ENCODE measurements around the gene SPTSSB.

SPTSSB gene, protein sequence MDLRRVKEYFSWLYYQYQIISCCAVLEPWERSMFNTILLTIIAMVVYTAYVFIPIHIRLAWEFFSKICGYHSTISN

DNA sequence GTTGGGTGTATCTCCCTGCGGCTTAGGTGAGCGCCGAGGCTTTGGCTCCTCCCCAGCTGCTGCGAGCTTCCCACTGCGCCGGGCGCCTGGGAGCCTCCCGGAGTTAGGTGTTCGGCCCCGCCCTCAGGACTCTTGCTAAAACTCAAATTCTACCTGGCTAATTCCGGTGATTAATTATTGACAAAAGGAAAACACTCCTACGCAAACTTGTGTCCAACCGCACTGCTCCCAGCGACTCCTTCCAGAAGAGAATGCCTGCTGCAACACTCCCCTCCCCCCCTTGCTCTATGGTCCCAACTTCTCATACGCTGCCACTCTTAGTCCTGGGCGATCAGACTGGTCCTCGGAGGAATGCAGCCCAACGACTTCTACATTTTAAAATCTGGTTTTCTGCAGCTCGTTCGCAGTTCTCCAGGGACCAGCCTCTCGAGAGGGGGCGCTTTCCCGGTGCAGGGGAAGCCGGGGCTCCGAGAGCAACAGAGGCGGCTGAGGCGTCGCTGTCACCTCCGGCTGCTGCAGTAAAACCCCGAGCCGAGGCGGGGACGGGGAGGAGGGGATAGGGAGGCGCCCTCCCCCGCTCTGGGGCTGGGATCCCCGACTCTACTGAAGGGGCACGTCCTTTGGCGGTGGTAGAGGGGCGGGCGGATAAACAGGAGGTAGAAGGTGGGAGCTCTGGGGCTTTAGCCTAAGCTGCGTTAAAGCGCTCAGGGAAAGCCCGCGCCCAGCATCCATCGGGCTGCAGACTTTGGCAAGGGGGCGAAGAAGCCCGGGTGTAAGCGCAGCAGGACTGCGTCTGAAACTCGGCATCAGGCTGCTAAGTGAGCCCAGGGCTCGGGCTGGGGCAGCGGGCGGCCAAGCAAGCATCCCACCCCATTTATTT is at the start of gene SPTSSB:
Gene SPTSSB, minus strand, starts transcription at position 77 of the 880 bp plus-strand sequence. CDS start 25,194 bp downstream, outside the sequence.
- DNase-seq: peak; percentile 43

- no peak for DNase-seq
Observed at GRCh38 chr3:161420746-161421145, 49.4 kb upstream of the SPTSSB start.

DNA sequence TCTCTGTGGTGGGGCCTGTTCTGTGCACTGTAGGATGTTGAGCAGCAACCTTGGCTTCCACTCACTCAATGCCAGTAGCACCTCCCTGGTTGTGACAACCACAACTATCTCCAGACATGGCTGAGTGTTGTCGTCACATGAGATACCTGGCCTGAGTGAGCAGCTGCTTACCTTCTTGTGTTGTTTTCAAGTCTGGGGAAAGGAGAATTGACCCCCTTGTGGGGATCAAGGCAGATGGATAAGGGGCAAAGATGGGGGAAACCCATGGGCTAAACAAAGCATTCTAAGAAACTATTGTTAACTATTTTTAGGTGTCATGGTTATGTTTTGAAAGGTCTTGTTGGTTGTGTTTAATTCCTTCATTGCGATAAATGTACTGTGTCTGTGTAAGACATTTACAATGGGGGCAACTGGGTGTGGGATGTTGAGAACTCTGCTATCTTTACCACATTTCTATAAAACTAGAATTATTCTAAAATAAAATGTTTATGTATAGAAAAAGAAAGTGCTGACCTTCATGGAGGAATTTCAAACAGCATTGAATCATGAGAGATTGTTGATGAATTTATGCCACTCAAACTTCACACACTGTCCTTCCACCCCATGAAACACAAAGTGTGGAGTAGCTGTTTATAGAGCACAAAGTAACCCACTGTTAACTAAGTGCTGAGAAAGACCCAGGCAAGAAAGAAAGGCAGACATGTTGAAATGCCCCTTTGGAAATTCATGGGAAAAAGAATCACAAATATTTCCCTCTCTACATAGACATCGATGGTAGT is 48.4 kb upstream of the SPTSSB start:
- DNase-seq: no peak

GRCh38 chr3:161415506-161416231 is 44.4 kb upstream of the SPTSSB start:
- DNase-seq: no peak

DNA sequence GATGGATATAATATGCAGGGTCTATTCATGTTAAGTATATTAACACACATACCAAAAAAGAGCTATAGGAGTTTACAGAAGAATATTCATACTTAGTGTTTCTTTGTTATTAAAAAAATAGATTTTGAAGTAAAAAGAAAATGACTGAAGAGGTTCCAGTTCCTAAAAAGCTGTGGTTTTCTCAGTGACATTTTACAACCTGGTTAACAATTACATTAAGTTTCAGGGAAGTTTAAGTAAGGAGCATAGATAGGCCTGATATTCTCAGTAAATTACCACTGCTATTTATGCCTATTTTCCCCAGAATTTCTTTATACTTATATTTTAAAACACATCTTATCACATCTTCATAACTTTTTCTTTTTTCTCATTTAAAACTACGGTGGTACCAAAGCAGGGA is 43.6 kb upstream of the SPTSSB start:
- DNase-seq: no peak

DNA sequence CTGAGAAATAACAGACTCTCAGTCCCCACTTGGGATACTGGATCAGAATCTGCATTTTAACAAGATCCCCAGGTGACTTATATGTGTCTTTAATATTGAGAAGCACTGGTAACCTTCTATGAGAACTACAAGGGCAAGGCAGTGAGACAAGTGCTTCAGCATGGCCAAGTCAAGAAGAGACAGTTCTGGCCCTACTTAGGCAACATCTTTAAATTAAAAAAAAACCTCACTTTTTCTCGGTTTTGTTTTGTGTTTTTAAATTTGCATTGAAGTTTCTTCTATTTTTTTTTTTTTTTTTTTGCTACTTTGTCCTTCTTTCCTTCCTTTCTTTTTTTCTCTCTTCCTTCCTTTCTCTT is 42.5 kb upstream of the SPTSSB start:
- DNase-seq: no peak

GRCh38 chr3:161413127-161413854 is 42.0 kb upstream of the SPTSSB start:
- DNase-seq: no peak

DNA sequence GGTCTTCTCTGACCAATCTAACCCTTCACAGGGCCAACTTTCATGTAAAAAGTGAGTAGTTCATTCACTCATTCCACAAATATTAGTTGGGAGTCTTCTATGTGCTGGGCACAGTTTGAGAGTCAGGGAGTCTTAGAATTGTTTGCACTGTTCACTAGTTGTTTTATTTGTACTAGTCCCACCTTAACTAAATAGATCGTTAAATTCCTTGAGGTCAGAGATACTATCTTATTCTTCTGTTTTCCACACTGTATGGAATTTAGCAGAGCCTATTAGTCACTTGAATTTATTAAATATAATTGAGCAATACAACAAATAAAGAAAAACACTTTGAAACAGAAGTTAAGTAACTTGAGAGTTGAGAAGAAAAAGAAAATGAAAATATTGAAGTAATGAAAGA is 40.8 kb upstream of the SPTSSB start:
- DNase-seq: no peak

DNA sequence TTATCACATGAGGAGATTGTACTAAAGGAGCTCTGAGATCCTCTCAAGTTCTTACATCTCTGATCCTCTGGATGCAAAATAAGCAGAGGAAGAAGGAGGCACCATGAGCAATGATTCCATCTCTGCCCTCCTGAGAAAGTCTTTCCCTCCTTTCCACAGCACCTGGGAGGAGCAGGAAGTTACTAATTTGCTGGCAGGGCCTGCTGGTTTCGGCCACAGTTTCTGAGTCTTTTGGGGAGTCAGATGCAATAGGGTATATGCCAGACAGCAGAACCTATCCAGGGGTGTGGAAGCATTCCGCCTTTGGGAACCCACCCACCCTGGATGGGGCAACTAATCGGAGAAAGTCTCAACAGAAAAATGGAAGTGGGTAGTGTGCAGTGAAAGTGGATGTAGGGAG is 38.5 kb upstream of the SPTSSB start:
- no peak for DNase-seq

DNA sequence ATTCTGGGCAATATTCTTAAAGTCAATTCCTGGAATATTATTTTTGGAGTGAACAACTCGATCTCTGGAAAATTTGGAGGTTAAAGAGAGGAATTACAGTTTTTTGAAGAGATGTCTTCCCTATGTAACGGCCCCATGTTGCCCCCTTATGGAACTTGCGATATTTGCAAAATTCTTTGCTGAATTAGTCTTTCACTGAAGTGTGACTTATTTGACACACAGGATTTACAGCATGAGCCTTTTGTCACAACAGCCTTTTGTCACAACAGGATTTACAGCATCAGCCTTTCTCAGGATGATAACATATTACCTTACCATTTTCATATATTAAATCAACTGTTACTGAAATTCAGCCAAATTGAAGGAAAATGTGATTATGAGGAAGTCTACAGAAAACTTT is 37.8 kb upstream of the SPTSSB start:
- peak; percentile 45 for DNase-seq

- peak; percentile 7 for DNase-seq
Observed at GRCh38 chr3:161406594-161407555, 35.6 kb upstream of the SPTSSB start.

DNA sequence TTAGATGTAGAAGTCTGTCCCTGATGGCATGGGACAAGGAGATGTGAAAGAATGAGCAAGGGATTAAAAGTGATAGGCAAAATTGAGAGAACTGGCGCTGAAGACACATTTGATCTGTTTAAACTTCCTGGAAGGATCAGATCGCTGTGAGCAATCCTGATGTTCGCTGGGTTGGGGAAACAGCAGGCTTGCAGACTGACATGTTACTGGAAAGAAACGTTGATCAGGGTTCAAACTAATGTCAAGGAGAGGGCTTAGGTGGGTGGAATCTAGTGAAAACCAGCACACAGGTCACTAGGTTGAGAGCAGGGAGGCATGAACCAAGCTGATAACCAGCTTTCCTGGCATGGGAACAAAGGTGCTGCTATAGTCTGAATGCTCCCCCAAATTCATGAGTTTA is 34.5 kb upstream of the SPTSSB start:
- no peak for DNase-seq

DNA sequence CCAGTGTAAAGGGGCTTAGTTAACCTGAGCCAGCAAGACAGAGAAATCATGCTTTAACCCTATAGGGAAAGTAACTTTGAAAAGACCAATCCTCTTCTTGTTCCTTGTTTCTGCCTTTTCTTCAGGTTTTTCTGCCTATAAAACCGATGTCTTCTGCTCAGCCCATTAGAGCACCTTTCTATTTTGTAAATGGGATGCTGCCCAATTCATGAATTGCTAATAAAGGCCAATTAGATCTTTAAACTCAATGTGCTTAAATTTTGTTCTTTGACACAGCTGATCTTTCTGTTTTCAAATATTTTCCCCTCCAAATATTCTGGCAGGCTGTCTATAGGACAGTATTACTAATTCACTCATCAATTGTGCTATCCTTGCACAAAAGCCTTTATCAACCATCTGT is 33.8 kb upstream of the SPTSSB start:
- DNase-seq: no peak

- DNase-seq: no peak
Observed at GRCh38 chr3:161403251-161403650, 31.9 kb upstream of the SPTSSB start.

GRCh38 chr3:161401389-161401788 is 30.1 kb upstream of the SPTSSB start:
- no peak for DNase-seq

DNA sequence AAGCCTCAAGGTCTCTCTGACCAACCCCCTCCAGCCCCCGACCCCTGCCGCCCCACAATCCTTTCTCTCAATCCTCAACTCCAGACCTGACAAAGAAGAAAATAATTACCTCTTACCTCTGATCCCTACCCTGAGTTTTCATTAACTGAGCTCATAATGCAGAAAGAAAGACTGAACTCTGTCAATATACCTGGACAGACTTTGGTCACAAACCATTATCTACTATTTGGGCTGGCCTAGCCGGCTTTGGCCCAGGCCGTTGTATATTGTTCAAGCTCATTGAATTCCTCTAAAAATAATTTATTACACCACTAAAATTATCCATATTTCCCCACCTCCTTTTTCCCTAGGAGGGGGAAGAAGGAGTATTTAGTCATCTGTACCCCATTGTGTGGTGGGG is 29.3 kb upstream of the SPTSSB start:
- no peak for DNase-seq

GRCh38 chr3:161395115-161396012 is 24.0 kb upstream of the SPTSSB start:
- DNase-seq: peak; percentile 29

GRCh38 chr3:161393803-161394202 is 22.5 kb upstream of the SPTSSB start:
- no peak for DNase-seq

DNA sequence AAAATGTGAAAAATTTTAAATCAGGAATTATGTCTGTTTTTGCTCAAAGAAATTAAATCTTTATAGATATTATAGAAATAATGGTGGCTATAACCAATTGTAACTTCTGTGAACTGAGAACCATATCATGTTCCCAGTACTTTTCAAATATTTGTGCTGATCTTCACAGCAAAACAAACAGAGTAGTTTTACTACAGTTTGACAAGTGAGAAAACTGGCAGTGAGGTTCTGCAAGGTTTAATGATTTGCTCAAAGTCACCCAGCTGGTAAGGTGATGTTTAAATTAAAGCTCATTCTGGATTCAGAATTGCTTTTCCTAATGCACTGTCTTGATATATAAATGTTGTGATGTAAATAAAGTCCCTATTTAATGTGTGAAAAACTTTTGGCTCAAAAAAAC is 22.0 kb upstream of the SPTSSB start:
- DNase-seq: no peak

DNA sequence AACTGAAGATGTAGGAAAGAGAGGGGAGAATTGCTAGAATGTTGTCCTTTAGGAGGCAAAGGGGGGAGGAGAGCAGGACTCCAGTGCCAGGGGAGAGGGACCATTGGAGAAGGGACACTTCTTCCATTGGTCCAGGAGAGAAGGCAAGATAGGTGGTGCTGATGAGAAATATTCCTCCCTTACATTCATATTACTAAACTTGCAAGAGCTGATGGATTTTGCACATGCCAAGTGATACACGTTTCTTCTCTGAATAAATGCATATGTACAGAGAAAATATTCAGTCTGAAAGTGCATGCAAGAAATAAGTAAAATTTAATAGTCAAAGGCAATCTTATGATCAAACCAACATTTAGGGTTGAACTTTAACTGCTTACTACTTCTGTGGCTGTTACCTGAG is 21.5 kb upstream of the SPTSSB start:
- DNase-seq: no peak
